GM12891 (cell line): Measurements from ENCODE around the gene TRPV2.

ENCODE experiments used
- POLR2A ChIP-seq: IDR thresholded peaks from 2 replicates; pipeline ENCODE4 v1.6.1; 2011; ENCODE audit warnings: low read depth, low read length, control low read depth
- POLR2AphosphoS5 ChIP-seq: IDR thresholded peaks from 2 replicates; pipeline ENCODE4 v1.6.1; 2011; ENCODE audit warnings: low read depth, low read length, control low read depth
- TAF1 ChIP-seq: IDR thresholded peaks from 2 replicates; pipeline ENCODE4 v1.6.1; 2011; ENCODE audit warnings: low read depth, low read length, control low read depth

DNA sequence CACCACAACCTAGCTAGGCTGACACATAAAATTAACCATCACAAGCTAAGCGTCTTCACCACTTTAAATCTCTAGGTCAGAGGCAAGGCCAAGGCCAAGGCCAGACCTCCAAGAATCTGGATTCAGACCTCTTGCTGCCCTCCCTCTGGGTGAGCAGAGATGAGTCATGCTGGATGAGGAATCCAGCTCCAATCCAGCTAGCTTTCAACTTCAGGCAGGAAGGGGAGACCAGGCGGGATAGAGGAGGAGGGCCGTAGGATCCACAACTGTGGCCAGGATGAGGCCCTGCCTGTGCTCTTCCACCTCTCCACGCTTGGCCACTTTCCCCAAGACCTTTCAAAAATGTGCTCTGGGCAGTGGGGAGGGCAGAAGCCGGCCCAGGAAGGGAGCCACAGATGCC, 61.9 kb downstream of the TRPV2 start:
- TF ChIP-seq POLR2A (no peak), POLR2AphosphoS5 (no peak), TAF1 (no peak)
